ENCODE data around the gene CLEC16A. TPM values are rescaled to one million over a fixed set of nuclear protein-coding genes. Genes with fewer than 3 reads are reported as not detected.

The CLEC16A gene
- total and polyA plus RNA-seq, 2 experiments from 2014 or later, result 9.9 to 24.1 TPM

DNA sequence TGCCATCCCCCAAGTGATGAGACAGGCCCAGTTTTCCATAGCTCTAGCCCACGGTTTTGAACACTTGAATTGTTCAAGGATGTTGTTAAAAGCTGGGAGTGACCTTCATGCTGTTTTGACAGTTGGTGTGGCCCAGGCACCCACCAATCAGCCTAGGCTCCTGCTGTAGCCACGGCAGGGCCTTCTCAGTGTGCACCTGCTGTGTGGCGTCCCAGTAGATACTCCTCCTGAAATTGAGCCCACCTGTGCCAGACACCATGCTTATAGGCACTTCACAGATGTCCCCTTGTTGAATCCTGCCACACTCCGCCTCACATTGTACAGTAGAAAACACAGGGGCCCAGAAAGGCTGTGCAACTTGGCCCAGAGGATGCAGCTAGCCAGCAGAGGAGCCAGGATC, 225.3 kb downstream of the CLEC16A start (continued):
- TF ChIP-seq, protein P1, sequence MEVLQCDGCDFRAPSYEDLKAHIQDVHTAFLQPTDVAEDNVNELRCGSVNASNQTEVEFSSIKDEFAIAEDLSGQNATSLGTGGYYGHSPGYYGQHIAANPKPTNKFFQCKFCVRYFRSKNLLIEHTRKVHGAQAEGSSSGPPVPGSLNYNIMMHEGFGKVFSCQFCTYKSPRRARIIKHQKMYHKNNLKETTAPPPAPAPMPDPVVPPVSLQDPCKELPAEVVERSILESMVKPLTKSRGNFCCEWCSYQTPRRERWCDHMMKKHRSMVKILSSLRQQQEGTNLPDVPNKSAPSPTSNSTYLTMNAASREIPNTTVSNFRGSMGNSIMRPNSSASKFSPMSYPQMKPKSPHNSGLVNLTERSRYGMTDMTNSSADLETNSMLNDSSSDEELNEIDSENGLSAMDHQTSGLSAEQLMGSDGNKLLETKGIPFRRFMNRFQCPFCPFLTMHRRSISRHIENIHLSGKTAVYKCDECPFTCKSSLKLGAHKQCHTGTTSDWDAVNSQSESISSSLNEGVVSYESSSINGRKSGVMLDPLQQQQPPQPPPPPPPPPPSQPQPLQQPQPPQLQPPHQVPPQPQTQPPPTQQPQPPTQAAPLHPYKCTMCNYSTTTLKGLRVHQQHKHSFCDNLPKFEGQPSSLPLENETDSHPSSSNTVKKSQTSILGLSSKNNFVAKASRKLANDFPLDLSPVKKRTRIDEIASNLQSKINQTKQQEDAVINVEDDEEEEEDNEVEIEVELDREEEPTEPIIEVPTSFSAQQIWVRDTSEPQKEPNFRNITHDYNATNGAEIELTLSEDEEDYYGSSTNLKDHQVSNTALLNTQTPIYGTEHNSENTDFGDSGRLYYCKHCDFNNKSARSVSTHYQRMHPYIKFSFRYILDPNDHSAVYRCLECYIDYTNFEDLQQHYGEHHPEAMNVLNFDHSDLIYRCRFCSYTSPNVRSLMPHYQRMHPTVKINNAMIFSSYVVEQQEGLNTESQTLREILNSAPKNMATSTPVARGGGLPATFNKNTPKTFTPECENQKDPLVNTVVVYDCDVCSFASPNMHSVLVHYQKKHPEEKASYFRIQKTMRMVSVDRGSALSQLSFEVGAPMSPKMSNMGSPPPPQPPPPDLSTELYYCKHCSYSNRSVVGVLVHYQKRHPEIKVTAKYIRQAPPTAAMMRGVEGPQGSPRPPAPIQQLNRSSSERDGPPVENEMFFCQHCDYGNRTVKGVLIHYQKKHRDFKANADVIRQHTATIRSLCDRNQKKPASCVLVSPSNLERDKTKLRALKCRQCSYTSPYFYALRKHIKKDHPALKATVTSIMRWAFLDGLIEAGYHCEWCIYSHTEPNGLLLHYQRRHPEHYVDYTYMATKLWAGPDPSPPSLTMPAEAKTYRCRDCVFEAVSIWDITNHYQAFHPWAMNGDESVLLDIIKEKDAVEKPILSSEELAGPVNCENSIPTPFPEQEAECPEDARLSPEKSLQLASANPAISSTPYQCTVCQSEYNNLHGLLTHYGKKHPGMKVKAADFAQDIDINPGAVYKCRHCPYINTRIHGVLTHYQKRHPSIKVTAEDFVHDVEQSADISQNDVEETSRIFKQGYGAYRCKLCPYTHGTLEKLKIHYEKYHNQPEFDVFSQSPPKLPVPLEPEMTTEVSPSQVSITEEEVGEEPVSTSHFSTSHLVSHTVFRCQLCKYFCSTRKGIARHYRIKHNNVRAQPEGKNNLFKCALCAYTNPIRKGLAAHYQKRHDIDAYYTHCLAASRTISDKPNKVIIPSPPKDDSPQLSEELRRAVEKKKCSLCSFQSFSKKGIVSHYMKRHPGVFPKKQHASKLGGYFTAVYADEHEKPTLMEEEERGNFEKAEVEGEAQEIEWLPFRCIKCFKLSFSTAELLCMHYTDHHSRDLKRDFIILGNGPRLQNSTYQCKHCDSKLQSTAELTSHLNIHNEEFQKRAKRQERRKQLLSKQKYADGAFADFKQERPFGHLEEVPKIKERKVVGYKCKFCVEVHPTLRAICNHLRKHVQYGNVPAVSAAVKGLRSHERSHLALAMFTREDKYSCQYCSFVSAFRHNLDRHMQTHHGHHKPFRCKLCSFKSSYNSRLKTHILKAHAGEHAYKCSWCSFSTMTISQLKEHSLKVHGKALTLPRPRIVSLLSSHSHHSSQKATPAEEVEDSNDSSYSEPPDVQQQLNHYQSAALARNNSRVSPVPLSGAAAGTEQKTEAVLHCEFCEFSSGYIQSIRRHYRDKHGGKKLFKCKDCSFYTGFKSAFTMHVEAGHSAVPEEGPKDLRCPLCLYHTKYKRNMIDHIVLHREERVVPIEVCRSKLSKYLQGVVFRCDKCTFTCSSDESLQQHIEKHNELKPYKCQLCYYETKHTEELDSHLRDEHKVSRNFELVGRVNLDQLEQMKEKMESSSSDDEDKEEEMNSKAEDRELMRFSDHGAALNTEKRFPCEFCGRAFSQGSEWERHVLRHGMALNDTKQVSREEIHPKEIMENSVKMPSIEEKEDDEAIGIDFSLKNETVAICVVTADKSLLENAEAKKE (CRISPR knock-in tag; IDR thresholded peaks at IDR 0.05), result no peak
- TF ChIP-seq, protein P2, sequence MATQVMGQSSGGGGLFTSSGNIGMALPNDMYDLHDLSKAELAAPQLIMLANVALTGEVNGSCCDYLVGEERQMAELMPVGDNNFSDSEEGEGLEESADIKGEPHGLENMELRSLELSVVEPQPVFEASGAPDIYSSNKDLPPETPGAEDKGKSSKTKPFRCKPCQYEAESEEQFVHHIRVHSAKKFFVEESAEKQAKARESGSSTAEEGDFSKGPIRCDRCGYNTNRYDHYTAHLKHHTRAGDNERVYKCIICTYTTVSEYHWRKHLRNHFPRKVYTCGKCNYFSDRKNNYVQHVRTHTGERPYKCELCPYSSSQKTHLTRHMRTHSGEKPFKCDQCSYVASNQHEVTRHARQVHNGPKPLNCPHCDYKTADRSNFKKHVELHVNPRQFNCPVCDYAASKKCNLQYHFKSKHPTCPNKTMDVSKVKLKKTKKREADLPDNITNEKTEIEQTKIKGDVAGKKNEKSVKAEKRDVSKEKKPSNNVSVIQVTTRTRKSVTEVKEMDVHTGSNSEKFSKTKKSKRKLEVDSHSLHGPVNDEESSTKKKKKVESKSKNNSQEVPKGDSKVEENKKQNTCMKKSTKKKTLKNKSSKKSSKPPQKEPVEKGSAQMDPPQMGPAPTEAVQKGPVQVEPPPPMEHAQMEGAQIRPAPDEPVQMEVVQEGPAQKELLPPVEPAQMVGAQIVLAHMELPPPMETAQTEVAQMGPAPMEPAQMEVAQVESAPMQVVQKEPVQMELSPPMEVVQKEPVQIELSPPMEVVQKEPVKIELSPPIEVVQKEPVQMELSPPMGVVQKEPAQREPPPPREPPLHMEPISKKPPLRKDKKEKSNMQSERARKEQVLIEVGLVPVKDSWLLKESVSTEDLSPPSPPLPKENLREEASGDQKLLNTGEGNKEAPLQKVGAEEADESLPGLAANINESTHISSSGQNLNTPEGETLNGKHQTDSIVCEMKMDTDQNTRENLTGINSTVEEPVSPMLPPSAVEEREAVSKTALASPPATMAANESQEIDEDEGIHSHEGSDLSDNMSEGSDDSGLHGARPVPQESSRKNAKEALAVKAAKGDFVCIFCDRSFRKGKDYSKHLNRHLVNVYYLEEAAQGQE (IDR thresholded peaks at IDR 0.05; ENCODE audit: unreplicated experiment), result no peak

DNA sequence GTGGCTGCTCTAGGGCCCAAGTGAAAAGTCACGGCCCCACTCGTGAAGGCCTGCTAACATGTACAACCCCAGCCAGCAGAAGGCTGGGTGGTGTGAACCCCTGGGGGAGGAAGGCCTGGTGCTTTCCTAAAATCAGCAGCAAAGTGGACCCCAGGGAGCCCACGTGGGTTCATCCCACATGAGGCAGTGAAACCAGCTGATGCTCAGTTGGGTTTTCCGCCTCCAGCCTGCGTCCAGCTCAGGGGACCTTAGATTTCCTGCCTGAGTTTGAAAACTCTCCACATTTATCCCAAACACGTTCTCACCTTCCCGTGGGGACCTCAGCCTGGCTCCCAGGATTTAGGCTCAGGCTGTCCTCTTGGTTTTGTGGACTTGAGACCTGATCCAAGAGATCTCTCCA, 225.8 kb downstream of the CLEC16A start:
- H3K4me1 ChIP-seq (ENCODE audit: insufficient read depth), result no peaks in the 10 kb centered on the region
- no peaks in the 10 kb centered on the region for H3K79me2 ChIP-seq (replicated peaks; ENCODE audit: insufficient read depth)
- H3K4me3 ChIP-seq, result no peak overlapping the region
- no peaks in the 10 kb centered on the region; the same call in 2 of the 3 replicates for H3K36me3 Mint-ChIP-seq (ENCODE audit: low read depth)
- no peaks in the 10 kb centered on the region for H4K20me1 ChIP-seq (replicated peaks; ENCODE audit: insufficient read depth)
- H3K4me3 Mint-ChIP-seq, result no peak overlapping the region
- H3K27ac ChIP-seq (ENCODE audit: low read depth), result no peak overlapping the region
- H3K9me2 ChIP-seq (ENCODE audit: insufficient read depth), result no peaks in the 10 kb centered on the region
- ATAC-seq (no peak), DNase-seq (ENCODE audit: low spot score) (no peak)
- H3K4me2 ChIP-seq, result no peak overlapping the region
- H3K27me3 Mint-ChIP-seq (ENCODE audit: insufficient read depth, low read depth, poor library complexity), result peaks cover 6% of the 10 kb centered on the region
- H3K36me3 ChIP-seq (ENCODE audit: insufficient read depth), result no peaks in the 10 kb centered on the region
- H3K4me1 Mint-ChIP-seq, result no peaks in the 10 kb centered on the region
- no peak overlapping the region for H3K27ac Mint-ChIP-seq
- no peaks in the 10 kb centered on the region; the same call in 1 of the 2 replicates for H3F3A ChIP-seq (replicated peaks; ENCODE audit: low read depth)
- no peaks in the 10 kb centered on the region for H3K27me3 ChIP-seq (ENCODE audit: insufficient read depth)
- H2AFZ ChIP-seq, result no peak overlapping the region
- H3K9me3 Mint-ChIP-seq, result no peaks in the 10 kb centered on the region
- TF ChIP-seq EZH2 (IDR thresholded peaks at IDR 0.05; ENCODE audit: low read depth, unreplicated experiment), result no peak
- TF ChIP-seq JUNB (IDR thresholded peaks at IDR 0.05; ENCODE audit: unreplicated experiment), result no peak
- TF ChIP-seq EZH2phosphoT487 (IDR thresholded peaks at IDR 0.05; ENCODE audit: unreplicated experiment), result no peak
- no peak for TF ChIP-seq ZNF331 (CRISPR knock-in tag; IDR thresholded peaks at IDR 0.05; ENCODE audit: low read depth)
- TF ChIP-seq, protein P1 (CRISPR knock-in tag; IDR thresholded peaks at IDR 0.05), result no peak

Data from GM23338 (cell line).